Karpas-422 (cell line): ENCODE results near the gene ZNF75A. TPM values are rescaled to one million over a fixed set of nuclear protein-coding genes. Genes with fewer than 3 reads are reported as not detected.

Experiments used
- DNase-seq: peaks from one replicate; pipeline ENCODE4 v3.0.0-alpha.2; 2015
- H2AFZ ChIP-seq: fragments of 200-600 bp; sonication (generic); 2 replicates; pipeline ENCODE4 v1.6.1; 2014; ENCODE audit warnings: antibody characterized with exemption, low read length, mixed read lengths
- H3K27ac ChIP-seq: fragments of 200-600 bp; sonication (generic); 2 replicates; pipeline ENCODE4 v1.5.1; 2014; ENCODE audit warnings: mild to moderate bottlenecking, low read length, moderate library complexity
- H3K27me3 ChIP-seq: fragments of 200-600 bp; sonication (generic); 2 replicates; pipeline ENCODE4 v1.6.1; 2014; ENCODE audit warnings: low read length, mixed read lengths
- H3K36me3 ChIP-seq: fragments of 200-600 bp; sonication (generic); 2 replicates; pipeline ENCODE4 v1.6.1; 2014; ENCODE audit warnings: low read length, mixed read lengths; ENCODE audit not compliant: insufficient read depth
- H3K4me1 ChIP-seq: fragments of 200-600 bp; sonication (generic); 2 replicates; pipeline ENCODE4 v1.6.1; 2014; ENCODE audit warnings: mild to moderate bottlenecking, low read length, mixed read lengths
- H3K4me2 ChIP-seq: fragments of 200-600 bp; sonication (generic); 2 replicates; pipeline ENCODE4 v1.6.1; 2014; ENCODE audit warnings: low read length, low read depth, mild to moderate bottlenecking; ENCODE audit not compliant: poor library complexity, severe bottlenecking
- H3K4me3 ChIP-seq: fragments of 200-600 bp; sonication (generic); 2 replicates; pipeline ENCODE4 v1.5.1; 2014; ENCODE audit warnings: mild to moderate bottlenecking, antibody characterized with exemption, low read length, mixed read lengths
- H3K79me2 ChIP-seq: fragments of 200-600 bp; sonication (generic); 2 replicates; pipeline ENCODE4 v1.6.1; 2014; ENCODE audit warnings: mild to moderate bottlenecking, low read length, mixed read lengths
- H3K9ac ChIP-seq: fragments of 200-600 bp; sonication (generic); 2 replicates; pipeline ENCODE4 v1.6.0; 2014; ENCODE audit warnings: low read length
- H3K9me2 ChIP-seq: fragments of 200-600 bp; sonication (generic), shearing (Covaris generic); replicated peaks from 2 replicates; pipeline ENCODE4 v1.6.0; 2014; ENCODE audit warnings: mild to moderate bottlenecking, low read length, moderate library complexity; ENCODE audit not compliant: insufficient read depth
- H3K9me3 ChIP-seq: fragments of 300-700, 200-600 bp; sonication (generic); 2 replicates; pipeline ENCODE4 v1.6.1; 2014; ENCODE audit warnings: low read length, mixed read lengths
- H4K20me1 ChIP-seq: fragments of 200-600 bp; sonication (generic); 2 replicates; pipeline ENCODE4 v1.6.1; 2014; ENCODE audit warnings: mild to moderate bottlenecking, antibody characterized with exemption, low read length, low read depth; ENCODE audit not compliant: insufficient read depth
- total RNA-seq: library from RNA; depleted of rRNA; stranded (reverse); fragments of >200 nt; shearing (Covaris generic); gene quantifications from 2 replicates; pipeline ENCODE4 v1.2.3, GENCODE V29; 2014; ENCODE audit warnings: low replicate concordance; rRNA removed

ZNF75A gene
- total RNA-seq: 22.0 and 26.1 TPM in 2 replicates

DNA sequence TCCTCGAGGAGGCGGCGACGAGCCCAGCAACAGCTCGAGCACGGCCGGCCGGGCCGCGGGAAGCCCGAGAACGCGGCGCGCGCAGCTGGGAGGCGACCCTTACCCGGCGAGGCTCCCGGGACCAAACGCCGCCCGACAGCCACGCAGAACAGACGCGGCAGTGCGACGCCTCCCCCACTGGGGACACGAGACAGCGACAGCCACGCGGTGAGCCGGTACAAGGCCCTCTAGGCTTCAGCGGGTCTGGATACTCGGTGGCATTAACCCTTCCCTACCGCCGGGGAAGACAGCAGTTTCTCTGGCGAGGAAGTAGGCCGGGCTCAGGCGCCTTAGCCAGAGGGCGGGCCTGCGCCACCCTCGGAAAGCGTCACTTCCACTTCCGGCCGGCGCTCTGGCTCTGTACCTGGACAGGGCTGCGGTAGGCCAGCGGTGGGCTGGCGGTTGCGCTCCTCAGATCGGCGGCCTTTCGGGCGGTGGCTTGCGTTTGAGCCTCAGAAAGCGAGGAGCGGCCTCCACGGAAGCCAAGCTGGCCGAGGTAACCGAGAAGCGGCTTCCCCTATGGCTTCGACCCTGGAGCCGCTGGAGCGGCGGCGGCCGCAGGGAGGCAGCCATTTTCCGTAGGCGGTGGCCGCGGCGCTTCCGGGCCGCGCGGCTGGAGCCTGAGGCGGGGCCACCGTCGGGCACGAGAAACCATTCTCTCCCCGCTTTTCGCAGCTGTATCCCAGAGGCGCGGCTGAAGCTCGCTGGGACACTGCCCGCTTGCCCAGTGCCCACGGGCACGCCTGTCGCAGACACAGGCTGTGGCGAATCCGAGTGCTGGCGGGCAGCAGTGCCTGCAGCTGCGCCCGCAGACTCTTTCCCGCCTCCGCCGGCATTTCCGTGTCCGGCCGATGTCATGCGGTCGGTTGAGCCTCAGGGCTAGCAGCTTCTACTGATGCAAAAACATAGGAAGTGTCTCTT, at the start of gene ZNF75A, which contains the start of gene TIGD7:
TSS of gene ZNF75A (plus strand) at position 389 of the 960 bp plus-strand sequence. CDS start 2,932 bp downstream, outside the sequence.
TSS of gene TIGD7 (minus strand) at position 322 of the 960 bp plus-strand sequence. CDS start 4,816 bp downstream, outside the sequence.
- H3K27ac ChIP-seq: peak within 1 kb of the TSS; percentile 52
- H3K9ac ChIP-seq: peak within 1 kb of the TSS; percentile 81
- H3K4me2 ChIP-seq: peak within 1 kb of the TSS; percentile 74
- H3K9me2 ChIP-seq: no peaks in the 10 kb centered on the region
- no peaks in the 10 kb centered on the region for H4K20me1 ChIP-seq
- H3K36me3 ChIP-seq: peaks cover 49% of the 10 kb centered on the region
- peaks cover 24% of the 10 kb centered on the region for H3K79me2 ChIP-seq
- H3K9me3 ChIP-seq: peaks cover 32% of the 10 kb centered on the region
- peaks cover 13% of the 10 kb centered on the region for H3K4me1 ChIP-seq
- H3K4me3 ChIP-seq: peak within 1 kb of the TSS; percentile 84
- no peaks in the 10 kb centered on the region for H3K27me3 ChIP-seq
- H2AFZ ChIP-seq: peak within 1 kb of the TSS; percentile 88; the same call in 1 of the 2 replicates
- DNase-seq: peak; percentile 93

DNA sequence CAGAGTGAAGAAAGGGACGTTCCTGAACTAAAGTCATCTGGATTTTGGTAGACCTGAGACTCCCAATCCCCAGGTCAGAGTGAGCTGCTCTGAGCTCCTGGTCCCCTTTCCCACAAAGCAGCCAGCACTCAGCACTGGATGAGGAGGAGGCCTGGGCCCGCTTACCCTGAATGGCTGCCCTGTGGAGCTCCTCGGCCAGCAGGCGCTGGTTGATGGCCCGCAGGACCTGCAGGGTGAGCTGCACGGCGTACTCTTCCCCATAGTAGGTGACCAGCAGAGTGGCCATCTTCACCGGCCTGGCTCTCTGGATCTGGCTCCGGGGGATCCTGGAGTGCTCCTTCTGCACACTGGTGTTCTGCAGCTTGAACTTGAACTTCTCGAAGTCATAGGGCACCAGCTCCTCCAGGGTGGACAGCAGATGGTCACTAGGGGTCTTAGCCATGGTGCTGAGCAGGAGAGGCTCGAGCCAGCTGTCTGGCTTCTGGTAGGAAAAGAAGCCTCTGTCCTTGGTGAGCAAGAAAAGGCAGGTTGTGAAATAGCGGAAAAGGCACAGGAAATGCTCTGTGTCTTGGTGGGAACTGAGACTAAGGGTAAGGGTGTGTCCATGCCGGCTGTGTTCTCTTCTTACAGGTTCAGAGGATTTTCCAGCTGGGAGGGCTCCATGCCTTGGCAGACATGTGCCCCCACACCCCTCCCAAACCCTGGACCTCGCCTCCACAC, 49.0 kb upstream of the ZNF75A start, which contains the start of gene MEFV:
TSS of gene MEFV (minus strand) at position 488 of the 720 bp plus-strand sequence. CDS start at position 442, 46 bp downstream.
- H3K9ac ChIP-seq: no peak within 1 kb of the TSS
- no peak within 1 kb of the TSS for H3K27ac ChIP-seq
- H3K4me1 ChIP-seq: no peaks in the 10 kb centered on the region
- no peaks in the 10 kb centered on the region for H3K27me3 ChIP-seq
- H3K9me3 ChIP-seq: no peaks in the 10 kb centered on the region
- H2AFZ ChIP-seq: no peak within 1 kb of the TSS
- no peak within 1 kb of the TSS for H3K4me3 ChIP-seq
- H3K79me2 ChIP-seq: no peaks in the 10 kb centered on the region
- DNase-seq: peak; percentile 16
- H3K9me2 ChIP-seq: no peaks in the 10 kb centered on the region
- no peak within 1 kb of the TSS for H3K4me2 ChIP-seq
- H4K20me1 ChIP-seq: no peaks in the 10 kb centered on the region
- no peaks in the 10 kb centered on the region for H3K36me3 ChIP-seq

DNA sequence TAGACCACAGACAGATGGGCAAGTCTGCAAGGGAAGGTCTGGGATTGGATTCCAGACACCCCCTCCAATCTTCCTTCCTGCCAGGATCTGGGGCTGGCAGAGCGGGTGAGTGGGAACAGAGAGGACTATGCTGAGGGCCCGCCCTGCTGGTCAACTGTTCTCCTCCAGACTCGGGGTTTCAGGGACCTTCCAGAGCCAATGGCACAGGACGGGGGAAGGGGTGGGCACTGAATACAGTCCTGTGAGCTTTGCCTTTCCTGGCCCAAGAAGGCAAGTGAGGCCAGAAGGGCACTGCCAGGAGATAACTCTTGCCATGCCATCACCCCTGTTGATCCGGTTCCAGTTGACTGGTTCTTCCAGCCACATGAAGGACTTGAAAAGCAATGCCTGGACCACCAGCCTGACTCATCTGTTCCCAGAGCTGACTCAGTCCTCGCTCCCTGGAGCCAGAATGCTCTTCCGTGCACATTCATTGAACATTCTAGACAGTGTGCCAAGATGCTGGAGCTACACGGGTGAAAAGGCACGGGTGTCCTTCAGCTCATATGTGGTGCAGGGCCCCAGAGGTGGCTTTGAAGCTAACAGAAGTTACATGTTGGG, 48.3 kb upstream of the ZNF75A start:
- Histone ChIP-seq H3K4me1 (no peaks in the 10 kb centered on the region), H3K79me2 (no peaks in the 10 kb centered on the region), H3K9ac (no peak overlapping the region), H3K27ac (no peak overlapping the region), H4K20me1 (no peaks in the 10 kb centered on the region), H3K36me3 (no peaks in the 10 kb centered on the region), H3K27me3 (no peaks in the 10 kb centered on the region), H3K4me3 (no peak overlapping the region), H2AFZ (no peak overlapping the region), H3K9me3 (no peaks in the 10 kb centered on the region), H3K9me2 (no peaks in the 10 kb centered on the region), H3K4me2 (no peak overlapping the region)
- no peak for DNase-seq

DNA sequence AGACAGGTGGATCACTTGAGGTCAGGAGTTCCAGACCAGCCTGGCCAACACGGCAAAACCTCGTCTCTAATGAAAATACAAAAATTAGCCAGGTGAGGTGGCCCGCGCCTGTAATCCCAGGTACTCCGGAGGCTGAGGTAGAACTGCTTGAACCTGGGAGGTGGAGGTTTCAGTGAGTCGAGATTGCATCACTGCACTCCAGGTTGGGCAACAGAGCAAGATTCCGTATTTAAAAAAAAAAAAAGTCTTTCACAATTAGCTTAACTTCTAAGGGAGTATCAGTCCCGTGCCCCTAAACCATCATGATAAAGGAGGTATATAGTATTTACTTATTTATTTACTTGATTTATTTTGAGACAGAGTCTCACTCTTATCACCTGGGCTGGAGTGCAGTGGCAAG, 45.5 kb upstream of the ZNF75A start:
- Histone ChIP-seq H2AFZ (no peak overlapping the region), H3K36me3 (no peaks in the 10 kb centered on the region), H3K9me2 (no peaks in the 10 kb centered on the region), H3K9me3 (no peaks in the 10 kb centered on the region), H3K27me3 (no peaks in the 10 kb centered on the region), H3K4me3 (no peak overlapping the region), H3K4me2 (no peak overlapping the region), H4K20me1 (no peaks in the 10 kb centered on the region), H3K79me2 (no peaks in the 10 kb centered on the region), H3K9ac (no peak overlapping the region), H3K4me1 (peaks cover 13% of the 10 kb centered on the region), H3K27ac (no peak overlapping the region)
- no peak for DNase-seq

DNA sequence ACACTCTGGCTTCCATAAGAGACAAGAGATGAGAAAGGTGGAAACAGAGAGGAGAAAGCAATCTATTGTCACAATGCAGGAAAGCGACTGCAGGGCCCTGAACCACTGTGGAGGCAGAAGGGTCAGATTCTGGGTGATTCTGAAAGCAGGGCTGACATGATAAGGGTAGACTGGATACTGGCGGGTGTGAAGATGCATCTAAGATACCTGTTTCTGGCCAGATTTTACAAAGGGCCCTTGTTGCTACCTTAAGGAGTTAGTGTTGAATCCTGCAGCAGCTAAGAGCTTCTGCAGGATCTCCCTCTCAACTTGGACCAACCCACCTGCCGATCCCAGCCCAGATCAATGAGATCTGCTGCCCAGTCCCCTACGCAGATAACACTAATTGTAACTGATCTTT, 42.8 kb upstream of the ZNF75A start:
- H4K20me1 ChIP-seq: no peaks in the 10 kb centered on the region
- H3K9me3 ChIP-seq: no peaks in the 10 kb centered on the region
- H2AFZ ChIP-seq: no peak overlapping the region
- no peak overlapping the region for H3K27ac ChIP-seq
- H3K79me2 ChIP-seq: no peaks in the 10 kb centered on the region
- H3K4me3 ChIP-seq: no peak overlapping the region
- H3K4me1 ChIP-seq: peaks cover 17% of the 10 kb centered on the region
- no peak overlapping the region for H3K4me2 ChIP-seq
- no peaks in the 10 kb centered on the region for H3K27me3 ChIP-seq
- H3K9me2 ChIP-seq: no peaks in the 10 kb centered on the region
- no peaks in the 10 kb centered on the region for H3K36me3 ChIP-seq
- DNase-seq: no peak
- no peak overlapping the region for H3K9ac ChIP-seq

DNA sequence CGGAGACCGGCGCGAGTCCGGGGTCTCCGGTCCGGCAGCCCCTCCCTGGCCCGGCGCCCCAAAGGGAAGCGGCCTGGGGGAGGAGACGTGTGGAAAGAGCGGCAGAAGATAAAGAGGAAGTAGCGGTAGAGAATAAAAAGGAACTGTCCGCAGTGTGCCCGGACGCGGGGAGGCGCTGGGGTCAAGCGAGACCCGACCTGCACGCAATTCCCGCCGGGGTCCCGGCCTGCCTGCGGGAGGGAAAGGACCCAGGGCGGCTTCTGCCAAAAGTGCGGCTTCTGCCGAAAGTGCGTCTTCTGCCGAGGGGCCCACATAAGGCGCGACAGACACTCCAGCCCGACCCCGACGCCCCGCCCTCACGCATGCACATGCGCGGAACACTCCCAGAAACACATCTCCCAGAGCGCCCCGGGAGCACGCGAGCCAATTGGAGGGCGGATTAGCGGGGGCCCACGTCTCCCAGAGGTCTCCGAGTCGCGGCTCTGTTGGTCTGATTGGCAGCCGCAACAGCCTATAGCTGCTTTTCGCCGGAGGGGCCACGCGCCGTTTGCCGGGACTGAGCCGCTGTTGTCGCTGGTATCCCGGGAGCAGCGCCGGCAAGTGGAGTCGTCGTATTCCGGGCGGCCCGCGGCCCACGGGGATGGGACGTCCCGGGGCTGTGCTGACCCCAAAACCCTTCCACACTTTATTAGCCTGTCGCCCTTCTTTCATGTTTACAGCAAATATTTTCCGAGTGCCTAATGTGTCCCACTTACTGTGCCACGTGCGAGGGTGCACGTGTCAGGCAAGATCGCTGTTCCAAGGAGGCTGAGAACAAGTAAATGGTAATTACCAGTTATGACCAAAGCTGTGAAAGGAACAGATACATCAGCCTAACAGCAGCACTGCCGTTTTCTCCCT, 40.9 kb upstream of the ZNF75A start:
- Histone ChIP-seq H3K4me2 (peak overlapping the region; percentile 93), H3K9me2 (no peaks in the 10 kb centered on the region), H3K36me3 (no peaks in the 10 kb centered on the region), H3K9ac (peak overlapping the region; percentile 94), H4K20me1 (no peaks in the 10 kb centered on the region), H3K4me1 (peaks cover 17% of the 10 kb centered on the region), H3K79me2 (no peaks in the 10 kb centered on the region), H3K4me3 (peak overlapping the region; percentile 96), H2AFZ (peak overlapping the region; percentile 84), H3K27ac (peak overlapping the region; percentile 70), H3K27me3 (no peaks in the 10 kb centered on the region), H3K9me3 (no peaks in the 10 kb centered on the region)
- peak; percentile 99 for DNase-seq

DNA sequence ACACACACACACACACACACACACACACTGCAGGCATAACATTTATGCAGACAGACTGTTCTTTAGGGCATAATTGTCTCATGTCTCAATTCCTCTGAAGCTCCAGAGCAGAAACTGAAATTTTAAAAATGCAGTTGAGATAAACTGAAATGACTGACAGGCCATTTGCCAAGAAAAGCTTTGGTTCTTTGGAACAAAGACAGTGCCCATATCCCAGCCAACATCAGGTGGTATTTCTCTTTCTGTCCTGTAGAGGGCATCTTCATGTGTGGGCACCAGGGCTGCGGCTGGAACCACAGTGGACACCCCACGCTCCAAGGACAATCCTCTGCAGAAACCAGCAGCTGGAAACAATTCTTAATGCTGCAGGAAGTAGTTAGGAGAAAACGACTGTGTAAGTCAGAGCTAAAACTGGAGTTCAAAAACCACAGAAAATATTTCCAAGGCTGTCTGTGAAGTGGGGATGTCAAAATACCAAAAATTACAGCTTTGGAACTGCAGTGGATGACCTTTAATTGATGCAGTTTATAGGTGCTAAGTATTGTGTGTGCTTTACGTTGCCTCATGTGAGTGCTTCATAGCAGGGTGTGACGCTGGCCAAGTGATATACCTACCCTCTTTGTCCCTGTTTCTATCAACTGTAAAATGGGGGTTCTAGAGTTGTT, 38.3 kb upstream of the ZNF75A start:
- no peak overlapping the region for H3K4me2 ChIP-seq
- peak; percentile 75 for DNase-seq
- no peaks in the 10 kb centered on the region for H3K36me3 ChIP-seq
- H3K9ac ChIP-seq: no peak overlapping the region
- no peaks in the 10 kb centered on the region for H3K9me2 ChIP-seq
- no peaks in the 10 kb centered on the region for H3K79me2 ChIP-seq
- H3K27me3 ChIP-seq: no peaks in the 10 kb centered on the region
- H3K27ac ChIP-seq: no peak overlapping the region
- H3K9me3 ChIP-seq: no peaks in the 10 kb centered on the region
- H4K20me1 ChIP-seq: no peaks in the 10 kb centered on the region
- peaks cover 17% of the 10 kb centered on the region for H3K4me1 ChIP-seq
- H2AFZ ChIP-seq: no peak overlapping the region
- H3K4me3 ChIP-seq: no peak overlapping the region
